Measurements from ENCODE around the gene CALML3.

- no peak for TF ChIP-seq CTCF (IDR thresholded peaks at IDR 0.05)
- no peak for TF ChIP-seq POLR2A (IDR thresholded peaks at IDR 0.05)
Observed at GRCh38 chr10:5508786-5509185, 16.0 kb upstream of the CALML3 start.
